ENCODE data around the gene CXCR4. TPM values are rescaled to one million over a fixed set of nuclear protein-coding genes. Genes with fewer than 3 reads are reported as not detected.

Gene CXCR4
- total RNA-seq, 1 experiment from 2014 or later, result 1.5 TPM

GRCh38 chr2:136115183-136115761 is 2.7 kb downstream of the CXCR4 start:
- no peak for DNase-seq (ENCODE audit: low spot score)
- Histone ChIP-seq H3K27ac (ENCODE audit: low read depth, low read length, poor library complexity, severe bottlenecking) (no peak overlapping the region), H3K36me3 (ENCODE audit: insufficient read depth, low read length, poor library complexity, severe bottlenecking) (no peaks in the 10 kb centered on the region), H3K27me3 (replicated peaks; ENCODE audit: insufficient read depth, low read depth, low read length, poor library complexity) (peaks cover 99% of the 10 kb centered on the region), H3K9me3 (ENCODE audit: low read depth, low read length, poor library complexity, severe bottlenecking) (no peaks in the 10 kb centered on the region), H3K4me3 (ENCODE audit: low read depth, low read length, poor library complexity, severe bottlenecking) (no peak overlapping the region), H3K4me1 (ENCODE audit: insufficient read depth, low read length, poor library complexity, severe bottlenecking) (no peaks in the 10 kb centered on the region)
- intact Hi-C loops (cut with micrococcal nuclease; ENCODE audit: unreplicated experiment), result no loop called here
- no TSS peak for BruUV-seq (replicated peaks)
- CTCF ChIA-PET, result no interaction called here
- no peak for TF ChIP-seq EZH2 (IDR thresholded peaks at IDR 0.05; ENCODE audit: borderline replicate concordance, low read depth, low read length, poor library complexity, severe bottlenecking)
- TF ChIP-seq CTCF (conservative IDR thresholded peaks at IDR 0.05; ENCODE audit: low read depth, low read length), result no peak
- POLR2A ChIA-PET (ENCODE audit: low non-redundant PET), result no interaction called here

GRCh38 chr2:136114382-136114781 is 3.6 kb downstream of the CXCR4 start:
- Histone ChIP-seq H3K27me3 (replicated peaks; ENCODE audit: insufficient read depth, low read depth, low read length, poor library complexity) (peaks cover 99% of the 10 kb centered on the region), H3K4me3 (ENCODE audit: low read depth, low read length, poor library complexity, severe bottlenecking) (no peak overlapping the region), H3K4me1 (ENCODE audit: insufficient read depth, low read length, poor library complexity, severe bottlenecking) (no peaks in the 10 kb centered on the region), H3K36me3 (ENCODE audit: insufficient read depth, low read length, poor library complexity, severe bottlenecking) (no peaks in the 10 kb centered on the region), H3K9me3 (ENCODE audit: low read depth, low read length, poor library complexity, severe bottlenecking) (no peaks in the 10 kb centered on the region), H3K27ac (ENCODE audit: low read depth, low read length, poor library complexity, severe bottlenecking) (no peak overlapping the region)
- ChIA-PET CTCF (no interaction called here), POLR2A (ENCODE audit: low non-redundant PET) (no interaction called here)
- intact Hi-C loops (cut with micrococcal nuclease; ENCODE audit: unreplicated experiment), result no loop called here
- DNase-seq (ENCODE audit: low spot score), result no peak
- TF ChIP-seq CTCF (conservative IDR thresholded peaks at IDR 0.05; ENCODE audit: low read depth, low read length) (no peak), EZH2 (IDR thresholded peaks at IDR 0.05; ENCODE audit: borderline replicate concordance, low read depth, low read length, poor library complexity, severe bottlenecking) (no peak)
- BruUV-seq (replicated peaks), result no TSS peak

GRCh38 chr2:136113209-136113971 is 4.6 kb downstream of the CXCR4 start:
- Histone ChIP-seq H3K27ac (ENCODE audit: low read depth, low read length, poor library complexity, severe bottlenecking) (no peak overlapping the region), H3K36me3 (ENCODE audit: insufficient read depth, low read length, poor library complexity, severe bottlenecking) (no peaks in the 10 kb centered on the region), H3K4me1 (ENCODE audit: insufficient read depth, low read length, poor library complexity, severe bottlenecking) (no peaks in the 10 kb centered on the region), H3K27me3 (replicated peaks; ENCODE audit: insufficient read depth, low read depth, low read length, poor library complexity) (peaks cover 99% of the 10 kb centered on the region), H3K9me3 (ENCODE audit: low read depth, low read length, poor library complexity, severe bottlenecking) (no peaks in the 10 kb centered on the region), H3K4me3 (ENCODE audit: low read depth, low read length, poor library complexity, severe bottlenecking) (no peak overlapping the region)
- intact Hi-C loops (cut with micrococcal nuclease; ENCODE audit: unreplicated experiment), result no loop called here
- TF ChIP-seq CTCF (conservative IDR thresholded peaks at IDR 0.05; ENCODE audit: low read depth, low read length) (no peak), EZH2 (IDR thresholded peaks at IDR 0.05; ENCODE audit: borderline replicate concordance, low read depth, low read length, poor library complexity, severe bottlenecking) (no peak)
- CTCF ChIA-PET, result no interaction called here
- POLR2A ChIA-PET (ENCODE audit: low non-redundant PET), result no interaction called here
- no peak for DNase-seq (ENCODE audit: low spot score)
- no TSS peak for BruUV-seq (replicated peaks)

Measured in A673 (cell line).